Measurements from ENCODE around the gene FBXO24. TPM values are rescaled to one million over a fixed set of nuclear protein-coding genes. Genes with fewer than 3 reads are reported as not detected.
"Not testable (repeated sequence)": the region's sequence is repeated elsewhere in the genome, so short reads cannot be mapped to it uniquely, and the experiment has no call there.

Gene FBXO24
- total RNA-seq, result 0.33 and 0.51 TPM in 2 replicates
- 0.23 and 0.32 TPM in 2 replicates for polyA plus RNA-seq
- 0.27 and 0.33 TPM in 2 replicates for polyA plus RNA-seq (2012)
- 1.1 TPM in 1 of 2 replicates, not detected in the other for polyA minus RNA-seq (ENCODE audit: low replicate concordance)

DNA sequence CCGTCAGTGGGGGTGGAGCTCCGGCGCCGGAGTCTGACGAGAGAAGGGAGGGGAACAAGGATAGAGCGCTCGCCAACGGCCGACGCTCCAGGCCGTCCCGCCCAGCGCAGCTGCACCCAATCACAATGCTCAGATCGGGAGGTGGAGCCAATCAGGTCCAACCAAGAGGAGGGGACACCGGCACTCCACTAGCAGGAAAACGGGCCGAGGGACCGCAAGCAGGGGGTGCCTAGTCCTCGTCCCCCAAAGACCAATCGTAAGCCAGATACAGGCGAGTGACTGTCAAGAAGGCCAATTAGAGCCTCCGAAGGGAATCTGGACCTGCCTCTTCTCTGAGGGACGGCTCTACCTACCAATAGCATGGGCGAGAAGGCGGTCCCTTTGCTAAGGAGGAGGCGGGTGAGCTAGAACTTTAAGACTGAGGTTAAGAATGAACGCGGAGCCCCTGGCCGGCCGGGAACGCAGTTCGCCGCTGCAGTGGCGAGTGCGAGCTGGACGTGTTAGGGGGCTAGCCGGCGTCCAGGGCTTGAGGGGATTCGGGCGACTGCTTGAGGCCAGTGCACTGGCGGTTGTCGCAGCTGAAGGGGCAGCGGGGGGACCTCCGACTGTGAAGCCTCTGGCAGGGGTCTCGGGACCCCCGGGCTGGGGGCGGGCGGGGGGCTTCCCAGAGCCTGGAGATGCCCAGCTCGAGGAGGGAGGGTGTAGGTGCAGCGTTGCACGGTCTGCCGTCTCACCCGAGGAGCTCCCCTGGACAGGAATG, at the start of gene FBXO24:
Gene FBXO24, plus strand, starts transcription at position 63 of the 760 bp plus-strand sequence. Its CDS starts 298 bp downstream, at position 361.
- Histone ChIP-seq H3K4me2 (ENCODE audit: extremely low read depth, insufficient read depth, low read length) (peak within 1 kb of the TSS; percentile 94), H4K20me1 (ENCODE audit: control insufficient read depth, extremely low read depth, insufficient read depth, low read length) (no peaks in the 10 kb centered on the region), H3K79me2 (ENCODE audit: control insufficient read depth, insufficient read depth, low read length) (peaks cover 35% of the 10 kb centered on the region), H3K9me3 (ENCODE audit: control insufficient read depth, insufficient read depth, low read depth, low read length) (no peaks in the 10 kb centered on the region), H3K9ac (ENCODE audit: insufficient read depth, low read length) (peak within 1 kb of the TSS; percentile 80), H3K4me1 (ENCODE audit: control insufficient read depth, extremely low read depth, insufficient read depth, low read length) (peaks cover 17% of the 10 kb centered on the region), H3K36me3 (ENCODE audit: control insufficient read depth, insufficient read depth, low read length) (peaks cover 6% of the 10 kb centered on the region), H3K27ac (ENCODE audit: insufficient read depth, low read length) (peak within 1 kb of the TSS; percentile 78), H3K4me3 (replicated peaks in 1 of 4; ENCODE audit: control extremely low read depth in 1 of 4, insufficient read depth in 1 of 4, low read depth in 3 of 4, low read length in 4 of 4) (peak within 1 kb of the TSS; percentile 76 to 98 (median 86)), H2AFZ (ENCODE audit: low read length) (peak within 1 kb of the TSS; percentile 90), H3K27me3 (ENCODE audit: control insufficient read depth, insufficient read depth, low read length) (no peaks in the 10 kb centered on the region)
- DNase-seq (ENCODE audit: low read depth in 2 of 2), result peak; percentile 100
- TF ChIP-seq, protein P1, sequence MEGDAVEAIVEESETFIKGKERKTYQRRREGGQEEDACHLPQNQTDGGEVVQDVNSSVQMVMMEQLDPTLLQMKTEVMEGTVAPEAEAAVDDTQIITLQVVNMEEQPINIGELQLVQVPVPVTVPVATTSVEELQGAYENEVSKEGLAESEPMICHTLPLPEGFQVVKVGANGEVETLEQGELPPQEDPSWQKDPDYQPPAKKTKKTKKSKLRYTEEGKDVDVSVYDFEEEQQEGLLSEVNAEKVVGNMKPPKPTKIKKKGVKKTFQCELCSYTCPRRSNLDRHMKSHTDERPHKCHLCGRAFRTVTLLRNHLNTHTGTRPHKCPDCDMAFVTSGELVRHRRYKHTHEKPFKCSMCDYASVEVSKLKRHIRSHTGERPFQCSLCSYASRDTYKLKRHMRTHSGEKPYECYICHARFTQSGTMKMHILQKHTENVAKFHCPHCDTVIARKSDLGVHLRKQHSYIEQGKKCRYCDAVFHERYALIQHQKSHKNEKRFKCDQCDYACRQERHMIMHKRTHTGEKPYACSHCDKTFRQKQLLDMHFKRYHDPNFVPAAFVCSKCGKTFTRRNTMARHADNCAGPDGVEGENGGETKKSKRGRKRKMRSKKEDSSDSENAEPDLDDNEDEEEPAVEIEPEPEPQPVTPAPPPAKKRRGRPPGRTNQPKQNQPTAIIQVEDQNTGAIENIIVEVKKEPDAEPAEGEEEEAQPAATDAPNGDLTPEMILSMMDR (conservative IDR thresholded peaks at IDR 0.05 in 1 of 2, IDR thresholded peaks at IDR 0.05 in 1 of 2; ENCODE audit: low read depth in 1 of 2, low read length in 2 of 2), result no peak
- TF ChIP-seq EZH2 (IDR thresholded peaks at IDR 0.05; ENCODE audit: low read length, missing control alignments), result no peak

DNA sequence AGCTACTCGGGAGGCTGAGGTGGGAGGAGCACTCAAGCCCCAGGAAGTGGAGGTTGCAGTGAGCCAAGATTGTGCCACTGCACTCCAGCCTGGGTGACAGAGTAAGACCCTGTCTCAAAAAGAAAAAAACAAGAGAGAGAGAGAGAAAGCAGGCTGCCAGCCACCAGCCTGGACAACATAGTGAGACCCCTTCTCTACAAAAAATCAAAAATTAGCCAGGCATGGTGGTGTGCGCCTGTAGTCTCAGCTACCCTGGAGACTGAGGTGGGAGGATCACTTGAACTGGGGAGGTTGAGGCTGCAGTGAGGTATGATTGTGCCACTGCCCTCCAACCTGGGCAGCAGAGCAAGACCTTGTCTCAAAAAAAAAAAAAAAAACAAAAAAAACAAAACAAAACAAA, 49.4 kb upstream of the FBXO24 start:
- H3K4me3 ChIP-seq (replicated peaks in 1 of 4; ENCODE audit: control extremely low read depth in 1 of 4, insufficient read depth in 1 of 4, low read depth in 3 of 4, low read length in 4 of 4); H3K27me3 ChIP-seq (ENCODE audit: control insufficient read depth, insufficient read depth, low read length); H2AFZ ChIP-seq (ENCODE audit: low read length); H3K4me2 ChIP-seq (ENCODE audit: extremely low read depth, insufficient read depth, low read length); H3K27ac ChIP-seq (ENCODE audit: insufficient read depth, low read length); H4K20me1 ChIP-seq (ENCODE audit: control insufficient read depth, extremely low read depth, insufficient read depth, low read length); H3K79me2 ChIP-seq (ENCODE audit: control insufficient read depth, insufficient read depth, low read length); H3K9me3 ChIP-seq (ENCODE audit: control insufficient read depth, insufficient read depth, low read depth, low read length); H3K9ac ChIP-seq (ENCODE audit: insufficient read depth, low read length); H3K4me1 ChIP-seq (ENCODE audit: control insufficient read depth, extremely low read depth, insufficient read depth, low read length); H3K36me3 ChIP-seq (ENCODE audit: control insufficient read depth, insufficient read depth, low read length); DNase-seq (ENCODE audit: low read depth in 2 of 2): not testable (repeated sequence)

DNA sequence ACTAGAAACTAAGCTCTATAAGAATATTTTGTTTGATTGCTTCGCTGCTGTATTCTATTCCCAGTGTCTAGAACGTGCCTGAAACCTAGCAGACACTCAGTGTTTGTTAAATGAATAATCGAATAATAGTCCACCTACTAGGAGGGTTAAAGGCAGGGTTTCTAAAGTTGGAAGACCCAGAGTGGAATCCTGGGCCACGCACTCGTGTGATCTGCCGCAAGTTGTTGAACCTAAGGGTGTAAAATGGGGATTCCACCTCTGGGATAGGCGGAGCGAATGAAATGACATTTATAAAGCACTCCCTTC, 47.8 kb upstream of the FBXO24 start:
- peak overlapping the region; percentile 28 for H3K27ac ChIP-seq (ENCODE audit: insufficient read depth, low read length)
- H3K4me2 ChIP-seq (ENCODE audit: extremely low read depth, insufficient read depth, low read length), result peak overlapping the region; percentile 70
- H3K9me3 ChIP-seq (ENCODE audit: control insufficient read depth, insufficient read depth, low read depth, low read length), result no peaks in the 10 kb centered on the region
- H3K4me3 ChIP-seq (replicated peaks in 1 of 4; ENCODE audit: control extremely low read depth in 1 of 4, insufficient read depth in 1 of 4, low read depth in 3 of 4, low read length in 4 of 4), result peak overlapping the region; percentile 15 to 67 (median 48)
- TF ChIP-seq, protein P1 (conservative IDR thresholded peaks at IDR 0.05 in 1 of 2, IDR thresholded peaks at IDR 0.05 in 1 of 2; ENCODE audit: low read depth in 1 of 2, low read length in 2 of 2), result no peak
- peak overlapping the region; percentile 56 for H2AFZ ChIP-seq (ENCODE audit: low read length)
- H3K4me1 ChIP-seq (ENCODE audit: control insufficient read depth, extremely low read depth, insufficient read depth, low read length), result peaks cover 2% of the 10 kb centered on the region
- no peaks in the 10 kb centered on the region for H4K20me1 ChIP-seq (ENCODE audit: control insufficient read depth, extremely low read depth, insufficient read depth, low read length)
- no peaks in the 10 kb centered on the region for H3K79me2 ChIP-seq (ENCODE audit: control insufficient read depth, insufficient read depth, low read length)
- H3K9ac ChIP-seq (ENCODE audit: insufficient read depth, low read length), result no peak overlapping the region
- H3K36me3 ChIP-seq (ENCODE audit: control insufficient read depth, insufficient read depth, low read length), result no peaks in the 10 kb centered on the region
- DNase-seq (ENCODE audit: low read depth in 2 of 2), result no peak
- no peaks in the 10 kb centered on the region for H3K27me3 ChIP-seq (ENCODE audit: control insufficient read depth, insufficient read depth, low read length)
